H9 (cell line): ENCODE data around the gene GTF2E1. TPM values are rescaled to one million over a fixed set of nuclear protein-coding genes. Genes with fewer than 3 reads are reported as not detected.

Source experiments
- DNase-seq: peaks from one replicate; pipeline ENCODE4 v3.0.0-alpha.2; 2017
- H2AFZ ChIP-seq: one replicate; pipeline ENCODE4 v1.6.1; 2013; ENCODE audit warnings: mild to moderate bottlenecking, low read length, control low read depth, moderate library complexity
- H2AK5ac ChIP-seq: 2 replicates; pipeline ENCODE4 v1.6.1; 2013; ENCODE audit warnings: low read length, control low read depth, mixed read lengths; ENCODE audit not compliant: insufficient read length
- H2BK120ac ChIP-seq: one replicate; pipeline ENCODE4 v1.6.1; 2013; ENCODE audit warnings: low read depth, mild to moderate bottlenecking, low read length, control low read depth, inconsistent platforms; ENCODE audit not compliant: poor library complexity, severe bottlenecking
- H2BK12ac ChIP-seq: 2 replicates; pipeline ENCODE4 v1.6.1; 2013; ENCODE audit warnings: low read length, control low read depth, mixed read lengths, low read depth; ENCODE audit not compliant: insufficient read length
- H2BK15ac ChIP-seq: 2 replicates; pipeline ENCODE4 v1.6.1; 2013; ENCODE audit warnings: low read depth, low read length, control low read depth
- H2BK20ac ChIP-seq: one replicate; pipeline ENCODE4 v1.6.1; 2013; ENCODE audit warnings: low read depth, mild to moderate bottlenecking, low read length, control low read depth, inconsistent platforms; ENCODE audit not compliant: poor library complexity, severe bottlenecking
- H2BK5ac ChIP-seq: 2 replicates; pipeline ENCODE4 v1.6.1; 2013; ENCODE audit warnings: low read length, control low read depth, mixed read lengths; ENCODE audit not compliant: insufficient read length
- H3K14ac ChIP-seq: 2 replicates; pipeline ENCODE4 v1.6.1; 2013; ENCODE audit warnings: low read length, control low read depth; ENCODE audit not compliant: insufficient read depth
- H3K18ac ChIP-seq: 2 replicates; pipeline ENCODE4 v1.6.1; 2013; ENCODE audit warnings: low read depth, mild to moderate bottlenecking, mixed read lengths, low read length, control low read depth; ENCODE audit not compliant: insufficient read length
- H3K23ac ChIP-seq: 2 replicates; pipeline ENCODE4 v1.6.1; 2013; ENCODE audit warnings: low read length, control low read depth, mixed read lengths, low read depth; ENCODE audit not compliant: insufficient read length
- H3K23me2 ChIP-seq: 2 replicates; pipeline ENCODE4 v1.6.1; 2013; ENCODE audit warnings: low read depth, mild to moderate bottlenecking, mixed read lengths, low read length, control low read depth; ENCODE audit not compliant: insufficient read length, poor library complexity, severe bottlenecking
- H3K27ac ChIP-seq: 2 replicates; pipeline ENCODE4 v1.5.1; 2013; ENCODE audit warnings: low read length, control low read depth, mixed read lengths, low read depth; ENCODE audit not compliant: insufficient read length
- H3K27me3 ChIP-seq: 2 replicates; pipeline ENCODE4 v1.6.1; 2013; ENCODE audit warnings: low read length, control low read depth, inconsistent platforms; ENCODE audit not compliant: insufficient read depth
- H3K4ac ChIP-seq: 2 replicates; pipeline ENCODE4 v1.6.1; 2013; ENCODE audit warnings: low read depth, mild to moderate bottlenecking, control low read depth, inconsistent platforms, low read length, moderate library complexity
- H3K4me1 ChIP-seq: 2 replicates; pipeline ENCODE4 v1.6.1; 2013; ENCODE audit warnings: low read length, control low read depth, inconsistent platforms; ENCODE audit not compliant: insufficient read depth
- H3K4me2 ChIP-seq: 2 replicates; pipeline ENCODE4 v1.6.1; 2013; ENCODE audit warnings: low read length, control low read depth, mixed read lengths; ENCODE audit not compliant: insufficient read length, insufficient read depth
- H3K56ac ChIP-seq: 2 replicates; pipeline ENCODE4 v1.6.1; 2013; ENCODE audit warnings: low read depth, mild to moderate bottlenecking, mixed read lengths, low read length, control low read depth; ENCODE audit not compliant: insufficient read length
- H3K79me1 ChIP-seq: 2 replicates; pipeline ENCODE4 v1.6.1; 2013; ENCODE audit warnings: low read depth, mild to moderate bottlenecking, moderate library complexity, low read length, control low read depth, inconsistent platforms; ENCODE audit not compliant: insufficient read depth, poor library complexity, severe bottlenecking
- H3K79me2 ChIP-seq: 2 replicates; pipeline ENCODE4 v1.6.1; 2013; ENCODE audit warnings: low read length, control low read depth, inconsistent platforms; ENCODE audit not compliant: insufficient read depth
- H3K9ac ChIP-seq: 2 replicates; pipeline ENCODE4 v1.6.1; 2013; ENCODE audit warnings: low read length, control low read depth, mixed read lengths; ENCODE audit not compliant: insufficient read length; ENCODE audit errors: extremely low read depth
- H3K9me3 ChIP-seq: one replicate; pipeline ENCODE4 v1.6.1; 2013; ENCODE audit warnings: low read depth, low read length, inconsistent platforms; ENCODE audit not compliant: control insufficient read depth
- H3T11ph ChIP-seq: one replicate; pipeline ENCODE4 v1.6.1; 2013; ENCODE audit warnings: mild to moderate bottlenecking, low read length, control low read depth, inconsistent platforms
- H4K20me1 ChIP-seq: one replicate; pipeline ENCODE4 v1.6.1; 2013; ENCODE audit not compliant: control insufficient read depth, insufficient read length, insufficient read depth
- H4K5ac ChIP-seq: 2 replicates; pipeline ENCODE4 v1.6.1; 2013; ENCODE audit warnings: low read depth, mild to moderate bottlenecking, mixed read lengths, low read length, control low read depth; ENCODE audit not compliant: insufficient read length
- H4K8ac ChIP-seq: replicated peaks from 2 replicates; pipeline ENCODE4 v1.6.1; 2013; ENCODE audit warnings: low read length, control low read depth, mixed read lengths, low read depth; ENCODE audit not compliant: insufficient read length
- H4K91ac ChIP-seq: 2 replicates; pipeline ENCODE4 v1.6.1; 2013; ENCODE audit warnings: low read depth, mild to moderate bottlenecking, moderate library complexity, mixed read lengths, low read length, control low read depth; ENCODE audit not compliant: insufficient read length
- H3K27ac Mint-ChIP-seq, 3 experiments: 2 replicates in 2 of 3; 3 replicates in 1 of 3; pipeline ENCODE4 v1.8.0; 2020 to 2021; ENCODE audit warnings: mixed read lengths in 3 of 3, mild to moderate bottlenecking in 1 of 3, moderate library complexity in 1 of 3
- H3K27me3 Mint-ChIP-seq: 2 replicates; pipeline ENCODE4 v1.8.0; 2021; ENCODE audit warnings: low read depth, mild to moderate bottlenecking, moderate library complexity, mixed read lengths
- H3K36me3 Mint-ChIP-seq, 3 experiments: 2 replicates in 2 of 3; 3 replicates in 1 of 3; pipeline ENCODE4 v1.8.0; 2020 to 2021; ENCODE audit warnings: low read depth in 3 of 3, mixed read lengths in 3 of 3; ENCODE audit not compliant: insufficient read depth in 1 of 3
- H3K4me1 Mint-ChIP-seq, 2 experiments: 2 replicates each; pipeline ENCODE4 v1.8.0; 2020; ENCODE audit warnings: mixed read lengths in 2 of 2
- H3K4me3 Mint-ChIP-seq, 2 experiments: 2 replicates in 1 of 2; 3 replicates in 1 of 2; pipeline ENCODE4 v1.8.0; 2020 to 2021; ENCODE audit warnings: mild to moderate bottlenecking in 2 of 2, mixed read lengths in 2 of 2, moderate library complexity in 1 of 2
- H3K9me3 Mint-ChIP-seq, 2 experiments: 2 replicates in 1 of 2; 3 replicates in 1 of 2; pipeline ENCODE4 v1.8.0; 2020; ENCODE audit warnings: mild to moderate bottlenecking in 2 of 2, mixed read lengths in 2 of 2, moderate library complexity in 1 of 2
- WGBS: extraction: QIAGEN DNeasy Blood & Tissue Kit; methylation state at CpG from one replicate; pipeline ENCODE4 v1.1.7; 2013; ENCODE audit warnings: missing lambda C conversion rate, low lambda C conversion rate, mixed read lengths; ENCODE audit not compliant: insufficient read length; ENCODE audit errors: extremely low coverage; 5-methylcytosine and 5-hydroxymethylcytosine counted together
- total RNA-seq: library from RNA; stranded (reverse); gene quantifications from 2 replicates; pipeline ENCODE4 v1.2.1, GENCODE V29; 2021
- TF ChIP-seq, protein P1 (sequence below): fragments of 200-600 bp; sonication (generic); conservative IDR thresholded peaks from 3 replicates; pipeline ENCODE4 v1.8.0; 2021; ENCODE audit warnings: antibody characterized with exemption, mild to moderate bottlenecking

The GTF2E1 gene
- total RNA-seq, 1 experiment from 2014 or later, result 88.8 TPM

DNA sequence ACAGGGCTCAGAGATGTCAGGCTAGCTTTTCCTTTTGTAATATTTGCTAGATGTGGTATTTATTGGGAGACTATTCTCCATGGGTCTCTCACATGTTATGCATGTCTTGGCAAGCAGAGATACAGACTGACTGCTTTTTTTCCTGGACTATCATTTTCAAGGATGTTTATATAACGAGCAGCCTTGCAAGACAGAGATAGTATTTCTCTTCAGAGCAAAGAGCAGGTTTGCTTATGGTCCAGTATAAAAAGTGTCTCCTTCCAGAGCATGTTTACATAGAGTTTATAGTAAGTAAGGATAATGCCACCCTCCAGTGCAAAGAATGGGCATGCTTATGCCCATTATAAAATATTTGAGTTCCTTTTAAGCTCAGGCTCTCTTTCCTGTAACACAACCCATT, 24.6 kb downstream of the GTF2E1 start:
- H3K79me1 ChIP-seq, result no peaks in the 10 kb centered on the region
- Mint-ChIP-seq H3K36me3 (peaks cover 0 to 11% (median 2%) of the 10 kb centered on the region in 3 experiments; a peak in 4 of 7 replicates), H3K4me3 (no peak overlapping the region), H3K9me3 (no peaks in the 10 kb centered on the region), H3K27ac (0 out of 7 replicates have a peak overlapping the region, but pooled peaks of 1 of the 3 experiments have one; percentile 31), H3K4me1 (peaks cover 44 to 57% of the 10 kb centered on the region in 2 experiments), H3K27me3 (no peaks in the 10 kb centered on the region)
- no peak overlapping the region for H2BK12ac ChIP-seq
- H2BK5ac ChIP-seq, result no peak overlapping the region
- H3T11ph ChIP-seq, result no peak overlapping the region
- H3K79me2 ChIP-seq, result peaks cover 11% of the 10 kb centered on the region; the same call in 1 of the 2 replicates
- no peaks in the 10 kb centered on the region for H3K27me3 ChIP-seq
- H2BK15ac ChIP-seq, result no peak overlapping the region
- no peak overlapping the region for H2BK120ac ChIP-seq
- H2BK20ac ChIP-seq, result no peak overlapping the region
- no peak for DNase-seq
- H3K56ac ChIP-seq, result no peak overlapping the region
- TF ChIP-seq, protein P1, sequence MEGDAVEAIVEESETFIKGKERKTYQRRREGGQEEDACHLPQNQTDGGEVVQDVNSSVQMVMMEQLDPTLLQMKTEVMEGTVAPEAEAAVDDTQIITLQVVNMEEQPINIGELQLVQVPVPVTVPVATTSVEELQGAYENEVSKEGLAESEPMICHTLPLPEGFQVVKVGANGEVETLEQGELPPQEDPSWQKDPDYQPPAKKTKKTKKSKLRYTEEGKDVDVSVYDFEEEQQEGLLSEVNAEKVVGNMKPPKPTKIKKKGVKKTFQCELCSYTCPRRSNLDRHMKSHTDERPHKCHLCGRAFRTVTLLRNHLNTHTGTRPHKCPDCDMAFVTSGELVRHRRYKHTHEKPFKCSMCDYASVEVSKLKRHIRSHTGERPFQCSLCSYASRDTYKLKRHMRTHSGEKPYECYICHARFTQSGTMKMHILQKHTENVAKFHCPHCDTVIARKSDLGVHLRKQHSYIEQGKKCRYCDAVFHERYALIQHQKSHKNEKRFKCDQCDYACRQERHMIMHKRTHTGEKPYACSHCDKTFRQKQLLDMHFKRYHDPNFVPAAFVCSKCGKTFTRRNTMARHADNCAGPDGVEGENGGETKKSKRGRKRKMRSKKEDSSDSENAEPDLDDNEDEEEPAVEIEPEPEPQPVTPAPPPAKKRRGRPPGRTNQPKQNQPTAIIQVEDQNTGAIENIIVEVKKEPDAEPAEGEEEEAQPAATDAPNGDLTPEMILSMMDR, result no peak
- H3K9ac ChIP-seq, result no peak overlapping the region
- no peak overlapping the region for H2AK5ac ChIP-seq
- H3K14ac ChIP-seq, result no peak overlapping the region
- H2AFZ ChIP-seq, result no peak overlapping the region
- no peak overlapping the region for H3K4me2 ChIP-seq
- H3K4ac ChIP-seq, result no peak overlapping the region
- H4K91ac ChIP-seq, result no peak overlapping the region
- H4K20me1 ChIP-seq, result no peaks in the 10 kb centered on the region
- peaks cover 8% of the 10 kb centered on the region for H3K4me1 ChIP-seq
- H3K23me2 ChIP-seq, result no peaks in the 10 kb centered on the region
- H4K5ac ChIP-seq, result no peak overlapping the region
- no peaks in the 10 kb centered on the region for H3K9me3 ChIP-seq
- no peak overlapping the region for H3K27ac ChIP-seq
- H3K18ac ChIP-seq, result no peak overlapping the region
- no peak overlapping the region for H3K23ac ChIP-seq
- WGBS, result no CpG with 5 or more reads among the region's 1 CpG
- H4K8ac ChIP-seq, result no peak overlapping the region
